ENCODE measurements around the gene CCDC154.

Gene CCDC154

DNA sequence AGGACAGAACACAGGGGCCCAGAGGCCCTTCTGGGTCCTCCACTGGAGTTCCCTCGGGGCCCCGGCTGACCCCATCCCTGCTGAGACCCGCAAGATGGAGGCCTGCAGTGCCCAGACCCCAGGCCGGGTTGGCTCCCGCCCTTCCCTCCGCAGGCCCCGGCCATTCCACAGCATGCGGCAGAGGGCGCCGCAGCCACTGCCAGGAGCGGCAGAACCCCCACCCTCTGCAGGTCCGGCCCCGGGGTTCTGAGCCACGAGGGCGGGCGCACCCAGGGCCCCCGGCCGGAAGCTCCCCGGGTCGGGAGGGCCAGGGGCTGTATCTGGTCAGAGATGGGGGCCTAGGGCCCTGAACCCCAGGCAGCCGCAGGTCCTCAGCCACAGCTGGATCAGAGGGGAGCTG, 15.8 kb downstream of the CCDC154 start:
- no peaks in the 10 kb centered on the region for H3K9me3 ChIP-seq
- peaks cover 16% of the 10 kb centered on the region for H3K4me1 ChIP-seq
- peak; percentile 21 for DNase-seq
- TF ChIP-seq, protein P1, sequence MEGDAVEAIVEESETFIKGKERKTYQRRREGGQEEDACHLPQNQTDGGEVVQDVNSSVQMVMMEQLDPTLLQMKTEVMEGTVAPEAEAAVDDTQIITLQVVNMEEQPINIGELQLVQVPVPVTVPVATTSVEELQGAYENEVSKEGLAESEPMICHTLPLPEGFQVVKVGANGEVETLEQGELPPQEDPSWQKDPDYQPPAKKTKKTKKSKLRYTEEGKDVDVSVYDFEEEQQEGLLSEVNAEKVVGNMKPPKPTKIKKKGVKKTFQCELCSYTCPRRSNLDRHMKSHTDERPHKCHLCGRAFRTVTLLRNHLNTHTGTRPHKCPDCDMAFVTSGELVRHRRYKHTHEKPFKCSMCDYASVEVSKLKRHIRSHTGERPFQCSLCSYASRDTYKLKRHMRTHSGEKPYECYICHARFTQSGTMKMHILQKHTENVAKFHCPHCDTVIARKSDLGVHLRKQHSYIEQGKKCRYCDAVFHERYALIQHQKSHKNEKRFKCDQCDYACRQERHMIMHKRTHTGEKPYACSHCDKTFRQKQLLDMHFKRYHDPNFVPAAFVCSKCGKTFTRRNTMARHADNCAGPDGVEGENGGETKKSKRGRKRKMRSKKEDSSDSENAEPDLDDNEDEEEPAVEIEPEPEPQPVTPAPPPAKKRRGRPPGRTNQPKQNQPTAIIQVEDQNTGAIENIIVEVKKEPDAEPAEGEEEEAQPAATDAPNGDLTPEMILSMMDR (IDR thresholded peaks at IDR 0.05; ENCODE audit: low read depth, low read length), result no peak
- no peaks in the 10 kb centered on the region for H3K36me3 ChIP-seq
- no peaks in the 10 kb centered on the region for H3K27me3 ChIP-seq
- H3K4me3 ChIP-seq (ENCODE audit: low read depth, low read length), result no peak overlapping the region

DNA sequence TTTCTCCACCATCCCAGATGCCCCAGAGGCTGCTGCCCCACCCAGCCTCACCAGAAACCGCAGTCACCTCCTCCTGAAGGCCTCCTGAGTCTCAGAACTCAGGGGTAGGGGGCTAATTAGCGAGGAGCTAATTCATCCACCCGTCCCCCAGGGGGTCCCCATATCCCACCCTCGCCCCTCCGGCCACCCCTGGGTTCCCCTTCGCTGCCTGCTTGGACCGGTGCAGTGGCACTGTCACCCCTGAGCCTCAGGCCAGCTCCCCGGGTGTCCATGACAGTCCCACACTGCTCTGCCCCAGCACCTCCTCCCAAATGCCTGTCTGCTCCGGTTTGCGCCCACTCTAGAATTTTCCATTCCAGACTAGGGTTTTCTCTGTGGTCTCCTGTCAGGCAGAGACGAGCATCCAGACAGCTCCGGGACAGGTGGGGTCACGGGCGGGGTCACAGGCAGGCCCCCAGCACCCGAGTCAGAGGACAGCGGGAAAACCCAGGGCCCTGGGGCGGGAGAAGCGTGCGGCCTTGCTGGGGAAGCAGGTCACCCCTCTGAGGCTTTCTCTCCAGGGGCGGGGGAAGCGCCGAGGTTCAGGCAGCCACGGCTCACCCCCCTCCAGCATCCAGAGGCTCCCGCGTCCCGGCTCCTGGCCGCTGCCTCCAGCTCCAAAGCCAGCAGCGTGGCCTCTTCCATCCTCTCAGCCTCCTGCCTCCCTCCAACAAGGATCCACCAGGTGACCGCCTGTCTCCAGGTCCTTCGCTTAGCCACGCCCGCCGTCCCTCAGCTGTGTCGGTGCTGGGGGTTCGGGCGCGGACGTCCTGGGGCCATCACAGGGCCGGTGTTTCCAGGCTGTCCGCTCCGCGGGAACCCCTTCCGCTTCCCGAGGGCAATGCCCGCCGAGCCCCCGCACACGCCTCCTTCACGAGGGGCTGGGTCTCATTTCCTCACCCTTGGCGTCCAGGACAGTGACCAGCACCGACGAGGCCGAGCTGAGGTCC, 16.6 kb downstream of the CCDC154 start:
- H3K27me3 ChIP-seq, result no peaks in the 10 kb centered on the region
- peak; percentile 14 for DNase-seq
- TF ChIP-seq, protein P1 (IDR thresholded peaks at IDR 0.05; ENCODE audit: low read depth, low read length), result no peak

DNA sequence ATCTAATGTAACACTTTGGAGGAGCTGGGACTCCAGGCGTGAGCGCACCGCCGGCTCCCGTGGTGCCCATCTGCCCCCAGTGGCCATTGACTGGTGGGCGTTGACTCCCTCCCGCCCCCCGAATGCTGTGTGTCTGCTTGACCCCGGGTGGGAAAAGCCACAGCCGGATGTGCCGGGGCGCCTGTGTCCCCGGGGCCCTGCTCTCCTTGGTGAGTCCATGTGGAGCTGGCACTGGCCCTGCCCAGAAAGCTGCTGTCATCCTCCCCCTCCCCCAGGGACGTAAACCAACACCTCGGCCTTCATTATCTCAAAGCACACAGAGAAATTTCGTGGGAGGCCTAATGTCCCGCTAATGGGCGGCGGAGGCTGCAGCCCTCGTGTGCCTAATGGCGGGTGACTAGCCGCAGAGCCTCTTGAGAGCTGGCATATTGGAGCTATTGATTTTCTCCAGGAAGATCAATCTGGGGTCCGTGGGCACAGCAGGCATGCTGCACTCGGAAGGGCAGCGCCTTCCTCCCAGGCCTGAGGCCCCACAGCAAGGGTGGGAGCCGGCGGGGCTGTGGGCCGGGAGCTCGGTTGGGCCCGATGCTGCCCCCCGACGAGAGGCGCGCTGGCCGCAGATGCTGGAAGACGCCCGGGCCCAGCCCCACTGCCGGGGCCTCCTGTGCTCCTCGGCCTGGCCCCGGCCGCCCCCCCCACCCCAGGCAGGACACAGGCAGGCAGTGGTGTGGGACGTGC, 17.5 kb downstream of the CCDC154 start:
- Histone ChIP-seq H3K36me3 (no peaks in the 10 kb centered on the region), H3K27me3 (no peaks in the 10 kb centered on the region), H3K4me1 (peaks cover 16% of the 10 kb centered on the region), H3K4me3 (ENCODE audit: low read depth, low read length) (no peak overlapping the region), H3K9me3 (no peaks in the 10 kb centered on the region)
- peak; percentile 20 for DNase-seq
- TF ChIP-seq, protein P1 (IDR thresholded peaks at IDR 0.05; ENCODE audit: low read depth, low read length), result no peak

More for the DNA sequence above, 16.6 kb downstream of the CCDC154 start:
- Histone ChIP-seq H3K9me3 (no peaks in the 10 kb centered on the region), H3K4me3 (ENCODE audit: low read depth, low read length) (no peak overlapping the region), H3K4me1 (peaks cover 16% of the 10 kb centered on the region), H3K36me3 (no peaks in the 10 kb centered on the region)

DNA sequence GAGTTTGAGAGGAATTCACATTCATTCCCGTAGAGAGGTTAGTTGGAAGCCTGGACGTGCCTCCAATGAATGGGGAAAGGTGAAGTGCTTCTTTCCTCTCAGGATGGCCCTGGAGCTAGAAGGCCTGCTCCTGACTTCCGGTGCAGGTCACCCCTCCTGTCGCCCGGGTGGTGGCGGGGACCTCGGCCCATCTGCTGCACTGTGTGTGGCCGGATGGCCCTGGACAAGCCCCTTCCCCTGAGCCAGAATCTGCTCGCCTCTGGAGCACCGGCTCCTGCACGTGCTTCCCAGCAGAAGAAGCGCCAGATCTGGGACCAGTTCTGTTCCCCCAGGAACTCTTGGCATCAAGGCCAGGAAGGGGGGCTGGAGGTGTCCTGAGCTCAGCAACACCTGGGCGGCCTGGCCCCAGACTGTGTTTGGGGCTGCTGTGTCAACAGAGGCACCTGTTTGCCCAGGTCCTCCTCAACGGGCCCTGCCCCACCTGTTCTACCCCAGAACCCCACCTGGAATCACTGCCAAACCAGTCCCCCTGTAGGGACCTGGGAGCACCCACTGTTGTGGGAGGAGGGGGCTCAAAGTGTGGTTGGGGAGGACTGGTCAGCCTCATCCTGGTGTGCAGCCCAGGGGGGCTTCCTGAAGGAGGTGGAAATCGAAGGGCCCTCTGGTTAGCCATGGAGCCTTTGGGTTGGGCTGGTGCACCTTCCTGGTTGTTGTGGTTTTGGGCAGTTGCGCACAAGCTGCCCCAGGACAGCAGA, 18.6 kb downstream of the CCDC154 start:
- no peak for DNase-seq
- Histone ChIP-seq H3K36me3 (no peaks in the 10 kb centered on the region), H3K4me1 (peaks cover 10% of the 10 kb centered on the region), H3K9me3 (no peaks in the 10 kb centered on the region), H3K27me3 (no peaks in the 10 kb centered on the region), H3K4me3 (ENCODE audit: low read depth, low read length) (no peak overlapping the region)
- TF ChIP-seq, protein P1 (IDR thresholded peaks at IDR 0.05; ENCODE audit: low read depth, low read length), result no peak

DNA sequence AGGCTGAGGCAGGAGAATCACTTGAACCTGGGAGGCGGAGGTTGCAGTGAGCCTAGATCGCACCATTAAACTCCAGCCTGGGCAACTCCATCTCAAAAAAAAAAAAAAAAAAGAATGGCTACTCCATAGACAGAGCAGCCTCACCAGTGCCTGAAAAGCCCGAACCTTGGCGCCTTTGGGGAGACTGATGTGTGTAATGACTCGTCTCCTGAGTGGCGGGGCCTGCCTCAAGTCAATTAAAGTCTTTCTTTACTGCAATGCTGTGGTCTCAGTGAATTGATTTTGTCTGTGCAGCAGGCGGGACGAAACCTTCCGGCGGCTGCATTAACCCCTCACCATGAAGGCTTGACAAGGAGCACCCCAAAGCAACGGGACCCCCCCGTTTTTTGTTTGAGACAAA, 20.3 kb downstream of the CCDC154 start:
- no peaks in the 10 kb centered on the region for H3K36me3 ChIP-seq
- no peak for DNase-seq
- H3K4me1 ChIP-seq, result no peaks in the 10 kb centered on the region
- no peak overlapping the region for H3K4me3 ChIP-seq (ENCODE audit: low read depth, low read length)
- no peaks in the 10 kb centered on the region for H3K27me3 ChIP-seq
- no peaks in the 10 kb centered on the region for H3K9me3 ChIP-seq
- TF ChIP-seq, protein P1 (IDR thresholded peaks at IDR 0.05; ENCODE audit: low read depth, low read length), result no peak

Data from BE2C (cell line).